HepG2 (cell line): ENCODE data around the gene LAMA5. TPM values are rescaled to one million over a fixed set of nuclear protein-coding genes. Genes with fewer than 3 reads are reported as not detected.

Experiments used
- BRD4 ChIP-seq: sonication (generic); formaldehyde crosslinking; IDR thresholded peaks from 2 replicates; pipeline ENCODE4 v1.4.0; 2020; ENCODE audit warnings: missing genetic modification reagents
- CREM ChIP-seq, 2 experiments: sonication (generic) in 1 of 2; formaldehyde crosslinking in 1 of 2; IDR thresholded peaks; 2 replicates each; pipeline versions ENCODE4 v1.4.0 to v1.6.1; 2016 to 2020; ENCODE audit warnings: antibody characterized with exemption in 1 of 2, mild to moderate bottlenecking in 1 of 2, missing genetic modification reagents in 1 of 2
- DMTF1 ChIP-seq: sonication (generic); formaldehyde crosslinking; IDR thresholded peaks from 2 replicates; pipeline ENCODE4 v1.4.0; 2020; ENCODE audit warnings: mild to moderate bottlenecking, missing genetic modification reagents
- DNMT1 ChIP-seq: sonication (generic); formaldehyde crosslinking; IDR thresholded peaks from 2 replicates; pipeline ENCODE4 v1.5.1; 2020; ENCODE audit warnings: mild to moderate bottlenecking, missing genetic modification reagents
- ETV6 ChIP-seq: sonication (generic); formaldehyde crosslinking; conservative IDR thresholded peaks from 2 replicates; pipeline ENCODE4 v1.4.0; 2020; ENCODE audit warnings: missing genetic modification reagents
- FIP1L1 ChIP-seq: fragments of 200-400 bp; formaldehyde crosslinking; IDR thresholded peaks from 2 replicates; pipeline ENCODE4 v1.6.1; 2018; ENCODE audit warnings: low read depth, mild to moderate bottlenecking, low read length, moderate library complexity, borderline replicate concordance; ENCODE audit not compliant: insufficient read depth
- GABPB1 ChIP-seq: IDR thresholded peaks from 2 replicates; pipeline ENCODE4 v1.6.1; 2016; ENCODE audit warnings: mild to moderate bottlenecking, missing genetic modification reagents, moderate library complexity, missing compliant biosample characterization
- HNRNPLL ChIP-seq: fragments of 200-400 bp; formaldehyde crosslinking; IDR thresholded peaks from 2 replicates; pipeline ENCODE4 v1.6.1; 2017; ENCODE audit warnings: mild to moderate bottlenecking, low read depth, low read length; ENCODE audit not compliant: poor library complexity, severe bottlenecking
- JUND ChIP-seq: sonication (generic); formaldehyde crosslinking; IDR thresholded peaks from 2 replicates; pipeline ENCODE4 v1.8.0; 2022; ENCODE audit warnings: mild to moderate bottlenecking, missing genetic modification reagents
- KMT2B ChIP-seq: IDR thresholded peaks from 2 replicates; pipeline ENCODE4 v1.6.1; 2016; ENCODE audit warnings: missing genetic modification reagents, missing compliant biosample characterization
- MXD4 ChIP-seq: IDR thresholded peaks from 2 replicates; pipeline ENCODE4 v1.6.1; 2016; ENCODE audit warnings: mild to moderate bottlenecking, missing biosample characterization, missing genetic modification reagents
- PLRG1 ChIP-seq: fragments of 450-650 bp; conservative IDR thresholded peaks from 2 replicates; pipeline ENCODE4 v1.6.1; 2016
- RAD21 ChIP-seq: fragments of 450-650 bp; formaldehyde crosslinking; IDR thresholded peaks from 2 replicates; pipeline ENCODE4 v1.5.0; 2020; ENCODE audit warnings: mild to moderate bottlenecking
- SRSF1 ChIP-seq: fragments of 200-400 bp; formaldehyde crosslinking; optimal IDR thresholded peaks from 2 replicates; pipeline ENCODE3; 2017; ENCODE audit warnings: mild to moderate bottlenecking, low read depth, low read length, moderate library complexity
- UBTF ChIP-seq: sonication (generic); formaldehyde crosslinking; IDR thresholded peaks from 2 replicates; pipeline ENCODE4 v1.4.0; 2020; ENCODE audit warnings: mild to moderate bottlenecking, missing genetic modification reagents
- YEATS2 ChIP-seq: sonication (generic); formaldehyde crosslinking; IDR thresholded peaks from 2 replicates; pipeline ENCODE4 v1.4.0; 2020; ENCODE audit warnings: missing genetic modification reagents, borderline replicate concordance
- YY1 ChIP-seq: IDR thresholded peaks from 2 replicates; pipeline ENCODE4 v1.6.1; 2011; ENCODE audit warnings: low read length, low read depth, moderate library complexity, mild to moderate bottlenecking; ENCODE audit not compliant: insufficient read depth, insufficient replicate concordance
- ZBTB20 ChIP-seq: sonication (generic); formaldehyde crosslinking; IDR thresholded peaks from 2 replicates; pipeline ENCODE4 v1.8.1; 2023; ENCODE audit warnings: missing genetic modification reagents, low read depth, mild to moderate bottlenecking, borderline replicate concordance
- ZMYM2 ChIP-seq: sonication (generic); formaldehyde crosslinking; IDR thresholded peaks from 2 replicates; pipeline ENCODE4 v1.8.0; 2022; ENCODE audit warnings: mild to moderate bottlenecking, missing genetic modification reagents
- ZNF235 ChIP-seq: sonication (generic); formaldehyde crosslinking; IDR thresholded peaks from 2 replicates; pipeline ENCODE4 v1.8.1; 2023; ENCODE audit warnings: mild to moderate bottlenecking, missing genetic modification reagents, borderline replicate concordance
- ZNF510 ChIP-seq: sonication (generic); formaldehyde crosslinking; IDR thresholded peaks from 2 replicates; pipeline ENCODE4 v1.4.0; 2020; ENCODE audit warnings: low read depth, mild to moderate bottlenecking, missing genetic modification reagents
- ZNF512 ChIP-seq: sonication (generic); formaldehyde crosslinking; IDR thresholded peaks from 2 replicates; pipeline ENCODE4 v1.4.0; 2020; ENCODE audit warnings: mild to moderate bottlenecking, missing genetic modification reagents
- ZNF776 ChIP-seq: sonication (generic); formaldehyde crosslinking; IDR thresholded peaks from 2 replicates; pipeline ENCODE4 v1.4.0; 2020; ENCODE audit warnings: mild to moderate bottlenecking, missing genetic modification reagents
- polyA plus RNA-seq, 8 experiments: library from polyadenylated mRNA; depleted of rRNA in 3 of 8; stranded (reverse) in 7 of 8; unstranded in 1 of 8; fragments of >200 nt; fragmentation: Illumina TruSeq in 4 of 8; extraction: Trizol in 4 of 8; gene quantifications; 2 replicates each; pipeline versions ENCODE4 v1.2.1 to v1.2.3, GENCODE V29; 2011 to 2016; ENCODE audit warnings: low read depth in 4 of 8, missing spikeins in 1 of 8, mixed read lengths in 1 of 8; ENCODE audit not compliant: insufficient read depth in 1 of 8
- total RNA-seq, 5 experiments: library from RNA; depleted of rRNA; stranded (reverse); fragments of >200 nt; fragmentation: Illumina TruSeq; extraction: Trizol; gene quantifications; 2 replicates each; pipeline ENCODE4 v1.2.3, GENCODE V29; 2016; ENCODE audit warnings: low read depth in 1 of 5

The LAMA5 gene
- total and polyA plus RNA-seq, 2 of the 13 experiments (the other 11 are each of a cell fraction or from before 2014, with no cell fraction given), result 21.0 to 44.7 TPM

- TF ChIP-seq BRD4 (CRISPR knock-in tag) (peak; percentile 55; the same call in 1 of the 2 replicates), ZNF235 (CRISPR knock-in tag) (peak; percentile 38; the same call in 1 of the 2 replicates), ETV6 (CRISPR knock-in tag) (no peak), ZBTB20 (CRISPR knock-in tag) (no peak), FIP1L1 (no peak; the same call in 1 of the 2 replicates), YY1 (peak; percentile 54), YEATS2 (CRISPR knock-in tag) (peak; percentile 79; the same call in 1 of the 2 replicates), JUND (CRISPR knock-in tag) (no peak), DNMT1 (CRISPR knock-in tag) (peak; percentile 52; the same call in 1 of the 2 replicates), CREM (IDR thresholded peaks at IDR 0.05) (no peak; the same call in 1 of the 2 replicates), CREM (CRISPR knock-in tag; IDR thresholded peaks at IDR 0.05) (no peak), DMTF1 (CRISPR knock-in tag) (no peak), HNRNPLL (no peak), PLRG1 (no peak), GABPB1 (CRISPR knock-in tag) (peak; percentile 72), ZNF776 (CRISPR knock-in tag) (no peak), RAD21 (peak; percentile 99), ZNF510 (CRISPR knock-in tag) (0 out of 2 replicates have a peak, but pooled peaks have one; percentile 74), UBTF (CRISPR knock-in tag) (peak; percentile 68), ZNF512 (no peak), KMT2B (CRISPR knock-in tag) (peak; percentile 51; the same call in 1 of the 2 replicates), SRSF1 (peak; percentile 85), ZMYM2 (no peak), MXD4 (peak; percentile 59; the same call in 1 of the 2 replicates)
Observed at GRCh38 chr20:62382306-62383198, 15.4 kb upstream of the LAMA5 start (continued).
